GM12878 (cell line): ENCODE measurements around the gene RNU6-1. TPM values are rescaled to one million over a fixed set of nuclear protein-coding genes. Genes with fewer than 3 reads are reported as not detected.
A peak's percentile ranks its signal among the peaks of the same experiment; 100 is the strongest.

Experiments used
- ATF7 ChIP-seq: fragments of 450-650 bp; IDR thresholded peaks from 2 replicates; pipeline ENCODE4 v1.6.1; 2016; ENCODE audit warnings: low read depth, mild to moderate bottlenecking
- BCL11A ChIP-seq: IDR thresholded peaks from 2 replicates; pipeline ENCODE4 v1.6.1; 2011; ENCODE audit warnings: low read depth, low read length
- BRCA1 ChIP-seq: IDR thresholded peaks from 2 replicates; pipeline ENCODE4 v1.6.1; 2011; ENCODE audit warnings: low read depth, low read length, improper control_type of control experiment
- CUX1 ChIP-seq: IDR thresholded peaks from 2 replicates; pipeline ENCODE4 v1.6.1; 2012; ENCODE audit warnings: improper control_type of control experiment, low read depth, low read length; ENCODE audit not compliant: insufficient replicate concordance
- EED ChIP-seq: sonication (generic); IDR thresholded peaks from 2 replicates; pipeline ENCODE4 v1.6.1; 2016; ENCODE audit warnings: antibody characterized with exemption, low read depth
- EZH2 ChIP-seq: IDR thresholded peaks from 2 replicates; pipeline ENCODE4 v1.6.1; 2012; ENCODE audit warnings: low read depth, mild to moderate bottlenecking, control low read depth, inconsistent platforms, low read length, borderline replicate concordance; ENCODE audit not compliant: control insufficient read depth
- FOS ChIP-seq: IDR thresholded peaks from 3 replicates; pipeline ENCODE4 v1.6.1; 2011; ENCODE audit warnings: borderline replicate concordance; ENCODE audit not compliant: insufficient read length; ENCODE audit errors: extremely low read depth
- JUNB ChIP-seq: IDR thresholded peaks from 2 replicates; pipeline ENCODE4 v1.6.1; 2016; ENCODE audit warnings: antibody characterized with exemption, mild to moderate bottlenecking
- KDM1A ChIP-seq: fragments of 200-600 bp; sonication (generic); IDR thresholded peaks from 2 replicates; pipeline ENCODE4 v1.6.1; 2016; ENCODE audit warnings: borderline replicate concordance
- MYB ChIP-seq: fragments of 150-350 bp; IDR thresholded peaks from 2 replicates; pipeline ENCODE4 v1.6.1; 2014; ENCODE audit warnings: mild to moderate bottlenecking, low read depth, low read length, borderline replicate concordance
- POLR2A ChIP-seq: IDR thresholded peaks from 2 replicates; pipeline ENCODE4 v1.6.1; 2011; ENCODE audit warnings: low read depth, mild to moderate bottlenecking, low read length
- POU2F2 ChIP-seq: IDR thresholded peaks from 3 replicates; pipeline ENCODE4 v1.6.1; 2011; ENCODE audit warnings: low read depth, mild to moderate bottlenecking, low read length, borderline replicate concordance
- REST ChIP-seq: IDR thresholded peaks from 2 replicates; pipeline ENCODE4 v1.6.1; 2012; ENCODE audit warnings: mild to moderate bottlenecking, low read depth, low read length
- SIN3A ChIP-seq: IDR thresholded peaks from 2 replicates; pipeline ENCODE4 v1.6.1; 2012; ENCODE audit warnings: low read depth, low read length, improper control_type of control experiment
- SP1 ChIP-seq: IDR thresholded peaks from one replicate; pipeline ENCODE4 v1.6.1; 2011; ENCODE audit warnings: low read depth, low read length
- SUZ12 ChIP-seq: fragments of 200-600 bp; sonication (generic); IDR thresholded peaks from one replicate; pipeline ENCODE4 v1.6.1; 2018; ENCODE audit warnings: antibody characterized with exemption, mild to moderate bottlenecking; ENCODE audit not compliant: unreplicated experiment
- ZBED1 ChIP-seq: IDR thresholded peaks from 2 replicates; pipeline ENCODE4 v1.6.1; 2016; ENCODE audit warnings: borderline replicate concordance
- ZBTB4 ChIP-seq: fragments of 450-650 bp; formaldehyde crosslinking; IDR thresholded peaks from 2 replicates; pipeline ENCODE4 v1.4.0; 2022; ENCODE audit warnings: mild to moderate bottlenecking, moderate library complexity
- ZNF622 ChIP-seq: fragments of 450-650 bp; IDR thresholded peaks from 2 replicates; pipeline ENCODE4 v1.6.1; 2017; ENCODE audit warnings: mild to moderate bottlenecking, inconsistent platforms
- polyA plus RNA-seq, 11 experiments: library from polyadenylated mRNA; depleted of rRNA in 4 of 11; unstranded in 6 of 11; stranded (reverse) in 5 of 11; fragments of >200 nt; fragmentation: Nextera tagmentation in 4 of 11; fragmentation: Illumina TruSeq in 1 of 11; extraction: Ambion mirVana in 4 of 11; extraction: Trizol in 1 of 11; gene quantifications; 1 replicate in 1 of 11; 2 replicates in 10 of 11; pipeline versions ENCODE4 v1.2.1 to v1.2.3, GENCODE V29; 2011 to 2016; ENCODE audit warnings: inconsistent platforms in 2 of 11, missing spikeins in 2 of 11, low read depth in 1 of 11
- total RNA-seq, 4 experiments: library from RNA; depleted of rRNA in 3 of 4; stranded (reverse); fragments of >200 nt in 3 of 4; fragmentation: Illumina TruSeq in 1 of 4; extraction: Trizol in 1 of 4; gene quantifications; 2 replicates each; pipeline versions ENCODE4 v1.2.1 to v1.2.3, GENCODE V29; 2013 to 2021

The RNU6-1 gene
- total and polyA plus RNA-seq, 10 of the 15 experiments (the other 5 are each of a cell fraction or from before 2014, with no cell fraction given) = not detected

- no peak for TF ChIP-seq CUX1
- TF ChIP-seq JUNB = peak; percentile 54; the same call in 1 of the 2 replicates
- 0 out of 2 replicates have a peak, but pooled peaks have one; percentile 7 for TF ChIP-seq BCL11A
- TF ChIP-seq SIN3A = no peak
- no peak for TF ChIP-seq SUZ12
- TF ChIP-seq POLR2A = no peak
- no peak for TF ChIP-seq ZNF622
- no peak for TF ChIP-seq EZH2
- peak; percentile 75 for TF ChIP-seq EED
- TF ChIP-seq FOS = no peak
- no peak for TF ChIP-seq KDM1A
- no peak for TF ChIP-seq SP1
- no peak for TF ChIP-seq ZBTB4 (CRISPR knock-in tag)
- peak; percentile 36; the same call in 1 of the 2 replicates for TF ChIP-seq ZBED1
- no peak for TF ChIP-seq REST
- TF ChIP-seq BRCA1 = no peak
- TF ChIP-seq POU2F2 = no peak
- TF ChIP-seq ATF7 = no peak
- TF ChIP-seq MYB = no peak
Measured at GRCh38 chr15:67869701-67870100, 29.9 kb upstream of the RNU6-1 start (continued).
